Measurements from ENCODE around the gene GALNT5.

The GALNT5 gene

DNA sequence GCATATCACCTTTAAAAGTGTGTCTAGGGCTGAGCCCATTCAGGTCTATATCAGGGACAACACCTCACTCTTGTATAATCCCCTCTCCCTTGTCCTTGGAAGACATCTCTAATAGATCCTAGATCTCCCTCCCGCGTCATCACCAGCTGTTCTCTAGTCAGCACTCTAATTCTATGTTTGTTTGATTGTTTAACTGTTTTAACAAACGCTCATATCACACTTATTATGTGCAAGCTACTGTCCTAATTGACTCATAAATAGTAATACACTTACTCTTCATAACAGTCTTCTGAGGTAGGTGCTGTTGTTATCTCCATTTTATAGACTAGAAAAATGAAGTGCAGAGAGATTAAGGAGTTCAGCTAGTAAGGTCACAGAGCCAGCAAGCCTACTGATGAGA, 69.7 kb downstream of the GALNT5 start:
- H3K4me2 ChIP-seq (ENCODE audit: low read depth, low read length, poor library complexity, severe bottlenecking): no peak overlapping the region
- H3K79me2 ChIP-seq (ENCODE audit: insufficient read depth, low read length): no peaks in the 10 kb centered on the region
- H3K9me2 ChIP-seq (replicated peaks; ENCODE audit: insufficient read depth, low read length): no peaks in the 10 kb centered on the region
- no peaks in the 10 kb centered on the region for H3F3A ChIP-seq (ENCODE audit: insufficient read depth)
- no peak overlapping the region for H3K4me3 ChIP-seq (ENCODE audit: insufficient read depth, low read length, poor library complexity, severe bottlenecking)
- H2AFZ ChIP-seq (ENCODE audit: low read depth, low read length, severe bottlenecking): no peak overlapping the region
- no peak overlapping the region for H3K9ac ChIP-seq (ENCODE audit: low read length)
- H3K36me3 ChIP-seq (ENCODE audit: low read length): no peaks in the 10 kb centered on the region
- H3K27me3 ChIP-seq (ENCODE audit: low read length): no peaks in the 10 kb centered on the region
- TF ChIP-seq, protein P1, sequence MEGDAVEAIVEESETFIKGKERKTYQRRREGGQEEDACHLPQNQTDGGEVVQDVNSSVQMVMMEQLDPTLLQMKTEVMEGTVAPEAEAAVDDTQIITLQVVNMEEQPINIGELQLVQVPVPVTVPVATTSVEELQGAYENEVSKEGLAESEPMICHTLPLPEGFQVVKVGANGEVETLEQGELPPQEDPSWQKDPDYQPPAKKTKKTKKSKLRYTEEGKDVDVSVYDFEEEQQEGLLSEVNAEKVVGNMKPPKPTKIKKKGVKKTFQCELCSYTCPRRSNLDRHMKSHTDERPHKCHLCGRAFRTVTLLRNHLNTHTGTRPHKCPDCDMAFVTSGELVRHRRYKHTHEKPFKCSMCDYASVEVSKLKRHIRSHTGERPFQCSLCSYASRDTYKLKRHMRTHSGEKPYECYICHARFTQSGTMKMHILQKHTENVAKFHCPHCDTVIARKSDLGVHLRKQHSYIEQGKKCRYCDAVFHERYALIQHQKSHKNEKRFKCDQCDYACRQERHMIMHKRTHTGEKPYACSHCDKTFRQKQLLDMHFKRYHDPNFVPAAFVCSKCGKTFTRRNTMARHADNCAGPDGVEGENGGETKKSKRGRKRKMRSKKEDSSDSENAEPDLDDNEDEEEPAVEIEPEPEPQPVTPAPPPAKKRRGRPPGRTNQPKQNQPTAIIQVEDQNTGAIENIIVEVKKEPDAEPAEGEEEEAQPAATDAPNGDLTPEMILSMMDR (IDR thresholded peaks at IDR 0.05; ENCODE audit: insufficient read depth, low read length, poor library complexity, severe bottlenecking): no peak
- TF ChIP-seq EZH2phosphoT487 (conservative IDR thresholded peaks at IDR 0.05; ENCODE audit: low read length): no peak
- no peaks in the 10 kb centered on the region for H3K9me3 ChIP-seq (ENCODE audit: insufficient read depth, low read length)
- H4K20me1 ChIP-seq (ENCODE audit: low read depth, low read length): no peaks in the 10 kb centered on the region
- no peak overlapping the region for H3K27ac ChIP-seq (ENCODE audit: low read depth, low read length)

DNA sequence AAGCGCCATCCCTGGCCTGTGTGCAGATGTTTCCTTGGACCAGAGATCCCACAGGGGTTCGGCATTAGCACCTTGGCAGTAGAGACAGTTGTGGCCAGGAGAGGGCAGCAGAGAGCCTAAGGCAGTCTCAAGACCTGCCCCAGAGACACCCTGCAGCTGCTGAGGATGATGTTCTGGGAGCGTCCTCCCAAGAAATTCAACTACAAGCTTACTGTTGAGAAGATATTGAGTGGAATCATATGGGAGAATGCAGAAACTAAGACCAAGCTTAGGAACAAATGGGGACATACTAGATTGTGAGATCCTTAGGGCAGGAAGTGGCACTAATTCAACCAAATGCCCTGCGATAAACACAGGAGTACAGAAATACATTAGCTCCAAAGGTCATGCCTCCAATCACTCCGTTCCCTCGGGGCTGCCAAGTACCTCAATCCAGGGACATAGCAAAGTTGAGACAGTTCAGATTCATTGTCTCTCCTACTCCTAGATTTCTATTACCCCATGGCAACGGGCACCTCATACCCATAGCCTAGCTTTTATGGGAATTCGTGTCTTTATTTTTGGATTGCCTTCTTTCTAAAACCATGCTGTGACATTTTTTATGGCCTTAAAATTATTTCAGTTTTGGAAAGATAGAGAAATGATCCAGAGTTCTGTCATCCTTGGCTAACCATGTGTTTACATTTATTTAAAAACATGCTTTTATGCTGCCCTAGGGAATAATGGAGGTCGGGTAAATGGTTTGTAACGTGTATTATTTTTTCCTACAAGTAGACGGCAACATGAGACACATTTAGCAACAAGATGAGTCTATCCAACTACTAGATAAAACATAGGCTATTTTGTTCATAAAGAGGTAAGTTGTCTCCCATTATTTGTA, 70.4 kb downstream of the GALNT5 start:
- H3K9me3 ChIP-seq (ENCODE audit: insufficient read depth, low read length): no peaks in the 10 kb centered on the region
- TF ChIP-seq, protein P1 (IDR thresholded peaks at IDR 0.05; ENCODE audit: insufficient read depth, low read length, poor library complexity, severe bottlenecking): peak; percentile 95
- TF ChIP-seq EZH2phosphoT487 (conservative IDR thresholded peaks at IDR 0.05; ENCODE audit: low read length): no peak
- H3K79me2 ChIP-seq (ENCODE audit: insufficient read depth, low read length): no peaks in the 10 kb centered on the region
- no peak overlapping the region for H3K9ac ChIP-seq (ENCODE audit: low read length)
- H3K36me3 ChIP-seq (ENCODE audit: low read length): no peaks in the 10 kb centered on the region
- no peak overlapping the region for H3K4me2 ChIP-seq (ENCODE audit: low read depth, low read length, poor library complexity, severe bottlenecking)
- no peak overlapping the region for H2AFZ ChIP-seq (ENCODE audit: low read depth, low read length, severe bottlenecking)
- H3F3A ChIP-seq (ENCODE audit: insufficient read depth): no peaks in the 10 kb centered on the region
- no peak overlapping the region for H3K4me3 ChIP-seq (ENCODE audit: insufficient read depth, low read length, poor library complexity, severe bottlenecking)
- no peak overlapping the region for H3K27ac ChIP-seq (ENCODE audit: low read depth, low read length)
- H3K9me2 ChIP-seq (replicated peaks; ENCODE audit: insufficient read depth, low read length): no peaks in the 10 kb centered on the region
- no peaks in the 10 kb centered on the region for H3K27me3 ChIP-seq (ENCODE audit: low read length)
- no peaks in the 10 kb centered on the region for H4K20me1 ChIP-seq (ENCODE audit: low read depth, low read length)

DNA sequence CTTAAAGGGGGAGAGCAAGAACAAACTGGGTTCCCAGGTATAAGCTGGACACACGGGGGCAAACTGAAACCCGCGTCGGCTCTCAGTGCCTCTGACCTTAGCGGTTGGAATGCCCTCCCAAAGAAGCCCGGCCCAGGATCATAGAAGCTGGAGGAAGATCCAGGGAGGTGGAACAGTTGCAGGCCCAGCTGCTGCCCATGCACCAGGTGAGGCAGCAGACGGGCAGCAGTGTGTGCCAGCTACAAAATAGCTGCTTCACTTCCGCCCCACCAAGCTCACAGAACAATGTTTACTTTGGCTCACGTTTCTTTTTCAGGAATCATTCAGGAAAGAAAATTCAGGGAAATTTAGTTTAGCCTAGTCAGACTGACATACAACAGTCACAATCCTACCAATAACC, 72.0 kb downstream of the GALNT5 start:
- no peak overlapping the region for H3K27ac ChIP-seq (ENCODE audit: low read depth, low read length)
- no peak overlapping the region for H2AFZ ChIP-seq (ENCODE audit: low read depth, low read length, severe bottlenecking)
- no peaks in the 10 kb centered on the region for H3K27me3 ChIP-seq (ENCODE audit: low read length)
- no peaks in the 10 kb centered on the region for H3F3A ChIP-seq (ENCODE audit: insufficient read depth)
- no peak overlapping the region for H3K9ac ChIP-seq (ENCODE audit: low read length)
- no peaks in the 10 kb centered on the region for H3K79me2 ChIP-seq (ENCODE audit: insufficient read depth, low read length)
- TF ChIP-seq EZH2phosphoT487 (conservative IDR thresholded peaks at IDR 0.05; ENCODE audit: low read length): no peak
- TF ChIP-seq, protein P1 (IDR thresholded peaks at IDR 0.05; ENCODE audit: insufficient read depth, low read length, poor library complexity, severe bottlenecking): no peak
- H4K20me1 ChIP-seq (ENCODE audit: low read depth, low read length): no peaks in the 10 kb centered on the region
- no peak overlapping the region for H3K4me3 ChIP-seq (ENCODE audit: insufficient read depth, low read length, poor library complexity, severe bottlenecking)
- no peaks in the 10 kb centered on the region for H3K36me3 ChIP-seq (ENCODE audit: low read length)
- no peak overlapping the region for H3K4me2 ChIP-seq (ENCODE audit: low read depth, low read length, poor library complexity, severe bottlenecking)
- H3K9me3 ChIP-seq (ENCODE audit: insufficient read depth, low read length): no peaks in the 10 kb centered on the region
- no peaks in the 10 kb centered on the region for H3K9me2 ChIP-seq (replicated peaks; ENCODE audit: insufficient read depth, low read length)

Data from SU-DHL-6 (cell line).